HG03520 (cell line): ENCODE measurements around the gene FAM186B.
"Not testable (repeated sequence)": the region's sequence is repeated elsewhere in the genome, so short reads cannot be mapped to it uniquely, and the experiment has no call there.

ENCODE experiments used
- ATAC-seq: cut with Tn5 transposase; IDR thresholded peaks from one replicate; pipeline ENCODE4 v1.9.1; 2021; ENCODE audit warnings: mild to moderate bottlenecking, moderate library complexity; ENCODE audit not compliant: unreplicated experiment

The FAM186B gene

DNA sequence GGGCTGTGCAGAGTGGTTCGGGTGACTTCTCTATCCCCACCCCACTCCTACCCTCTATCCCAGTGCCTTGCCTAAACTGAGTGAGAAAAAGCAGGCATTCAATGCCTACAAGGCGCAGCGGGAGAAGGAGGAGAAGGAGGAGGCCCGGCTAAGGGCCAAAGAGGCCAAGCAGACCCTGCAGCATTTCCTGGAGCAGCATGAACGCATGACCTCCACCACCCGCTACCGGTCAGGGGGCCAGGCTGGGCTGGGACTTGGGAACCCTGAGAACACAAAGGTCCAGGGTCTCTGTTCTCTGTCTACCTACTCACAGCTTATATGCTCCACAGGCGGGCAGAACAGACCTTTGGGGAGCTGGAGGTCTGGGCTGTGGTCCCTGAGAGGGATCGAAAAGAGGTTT lies 29.6 kb upstream of the FAM186B start:
- ATAC-seq: no peak

DNA sequence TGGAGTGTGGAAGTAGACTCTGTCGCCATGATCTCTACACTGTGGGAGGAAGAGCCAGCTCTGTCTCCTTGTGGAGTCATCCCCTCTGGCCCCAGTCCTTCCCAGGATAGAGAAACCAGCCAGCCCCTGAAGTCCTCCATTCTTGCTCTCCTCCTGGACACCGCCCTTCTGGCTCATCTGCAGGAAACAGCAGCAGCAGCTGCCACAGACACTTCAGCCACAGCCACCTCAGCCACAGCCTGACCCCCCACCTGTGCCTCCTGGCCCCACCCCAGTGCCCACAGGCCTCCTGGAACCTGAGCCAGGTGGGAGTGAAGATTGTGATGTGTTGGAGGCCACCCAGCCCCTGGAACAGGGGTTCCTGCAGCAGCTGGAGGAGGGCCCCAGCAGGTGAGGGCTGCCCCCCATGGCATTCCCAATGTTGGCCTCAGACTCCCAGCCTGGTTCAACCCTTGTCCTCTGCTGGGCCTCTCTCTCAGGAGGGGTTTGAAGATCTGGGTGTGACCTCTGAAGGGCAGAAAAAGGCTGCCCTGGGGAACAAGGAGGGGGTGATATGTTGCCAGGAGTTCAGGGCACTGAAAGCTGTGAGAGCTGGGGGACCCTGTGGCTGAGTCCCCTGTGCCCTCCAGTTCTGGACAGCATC lies 28.4 kb upstream of the FAM186B start:
- ATAC-seq: no peak

DNA sequence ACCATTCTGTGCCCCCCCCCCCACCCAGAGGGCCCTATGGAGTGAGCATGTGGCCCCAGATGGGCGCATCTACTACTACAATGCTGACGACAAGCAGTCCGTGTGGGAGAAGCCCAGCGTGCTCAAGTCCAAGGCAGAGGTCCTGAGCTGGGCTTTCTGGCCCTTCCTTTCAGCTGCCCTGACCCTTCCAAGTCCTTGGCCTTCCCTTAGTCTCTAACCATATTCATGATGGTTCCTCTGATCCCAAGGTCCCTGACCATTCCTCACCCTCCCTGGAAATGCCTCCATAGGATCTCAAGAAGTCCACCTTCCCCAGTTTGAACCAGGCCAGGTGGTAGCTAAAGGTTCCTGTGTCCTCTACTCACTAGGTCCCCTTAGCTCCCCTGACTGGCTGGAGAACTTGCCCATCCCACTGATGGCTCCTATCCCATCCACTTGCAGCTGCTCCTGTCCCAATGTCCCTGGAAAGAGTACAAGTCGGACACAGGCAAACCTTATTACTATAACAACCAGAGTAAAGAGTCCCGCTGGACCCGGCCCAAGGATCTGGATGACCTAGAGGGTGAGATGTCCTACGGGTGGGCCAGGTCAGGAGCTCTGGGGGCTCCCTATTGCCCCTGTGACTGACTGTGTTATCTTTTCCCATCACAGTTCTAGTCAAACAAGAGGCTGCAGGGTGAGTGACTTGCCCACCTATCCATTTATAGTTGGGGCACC lies 27.7 kb upstream of the FAM186B start:
- no peak for ATAC-seq

DNA sequence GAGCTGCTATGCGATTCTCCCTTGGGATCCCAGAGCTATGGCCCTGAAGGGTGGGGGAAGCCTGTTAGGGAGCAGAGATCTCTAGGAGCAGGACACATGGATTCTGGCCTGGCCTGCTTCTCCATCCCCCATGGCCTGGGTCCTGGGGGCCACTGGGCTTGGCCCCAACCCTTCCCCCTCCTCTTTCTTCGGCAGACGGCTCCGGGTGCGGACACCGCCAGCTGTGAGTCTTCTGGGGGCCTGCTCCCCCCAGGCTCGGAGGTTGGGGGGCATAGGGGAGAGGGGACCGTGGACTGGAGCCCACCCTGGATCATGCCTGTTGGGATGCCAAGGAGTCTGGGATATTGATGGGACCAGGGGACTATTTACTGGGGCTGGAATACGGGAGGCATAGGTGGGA lies 27.0 kb upstream of the FAM186B start:
- ATAC-seq: no peak

DNA sequence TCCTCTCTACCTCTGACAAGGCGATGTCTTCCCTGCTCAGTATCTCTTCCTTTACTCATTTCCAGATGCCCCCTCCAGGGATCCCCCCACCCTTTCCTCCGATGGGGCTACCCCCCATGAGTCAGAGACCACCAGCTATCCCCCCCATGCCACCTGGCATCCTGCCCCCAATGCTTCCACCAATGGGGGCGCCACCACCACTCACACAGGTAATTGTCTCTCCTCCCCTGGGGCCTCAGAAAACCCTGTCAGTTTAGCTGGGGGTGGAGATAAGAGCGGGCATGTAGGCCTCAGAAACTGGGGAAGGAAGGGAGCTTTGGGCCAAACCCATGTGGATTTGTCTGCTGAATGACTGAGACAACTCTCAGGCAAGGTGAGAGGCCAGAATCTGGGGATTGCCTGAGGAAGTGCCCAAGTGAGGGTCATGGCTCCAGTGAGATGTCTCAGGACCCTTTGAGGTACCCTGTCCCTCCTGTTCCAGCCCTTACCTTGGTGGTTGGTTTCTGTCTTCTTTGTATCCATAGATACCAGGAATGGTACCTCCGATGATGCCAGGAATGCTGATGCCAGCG lies 26.0 kb upstream of the FAM186B start:
- ATAC-seq: no peak

DNA sequence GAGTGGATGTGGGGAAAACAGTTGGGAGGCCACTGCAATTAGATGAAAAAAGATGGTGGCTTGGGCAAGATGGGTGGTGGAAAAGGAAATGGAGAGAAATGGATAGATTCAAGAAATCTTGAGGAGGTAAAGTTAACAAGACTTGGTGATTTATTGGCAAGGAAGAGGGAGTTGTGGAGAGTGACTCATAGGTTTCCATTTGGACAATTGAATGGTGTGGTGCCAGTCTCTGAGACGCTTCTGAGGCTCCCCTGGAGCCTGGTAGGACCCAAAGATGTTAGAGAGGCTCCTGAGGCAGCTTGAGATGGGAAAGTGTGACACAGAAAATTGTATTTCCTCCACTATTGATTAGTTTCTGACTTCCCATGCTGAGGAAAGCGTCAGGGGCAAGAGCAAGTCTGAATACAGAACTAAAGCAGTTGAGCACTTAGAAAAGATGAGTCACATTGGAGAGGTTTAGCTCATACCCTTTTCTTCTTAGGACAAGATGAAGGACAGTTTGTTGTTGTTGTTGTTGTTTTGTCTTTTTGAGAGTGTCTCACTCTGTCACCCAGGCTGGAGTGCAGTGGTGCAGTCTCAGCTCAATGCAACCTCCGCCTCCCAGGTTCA lies 22.4 kb upstream of the FAM186B start:
- no peak for ATAC-seq

DNA sequence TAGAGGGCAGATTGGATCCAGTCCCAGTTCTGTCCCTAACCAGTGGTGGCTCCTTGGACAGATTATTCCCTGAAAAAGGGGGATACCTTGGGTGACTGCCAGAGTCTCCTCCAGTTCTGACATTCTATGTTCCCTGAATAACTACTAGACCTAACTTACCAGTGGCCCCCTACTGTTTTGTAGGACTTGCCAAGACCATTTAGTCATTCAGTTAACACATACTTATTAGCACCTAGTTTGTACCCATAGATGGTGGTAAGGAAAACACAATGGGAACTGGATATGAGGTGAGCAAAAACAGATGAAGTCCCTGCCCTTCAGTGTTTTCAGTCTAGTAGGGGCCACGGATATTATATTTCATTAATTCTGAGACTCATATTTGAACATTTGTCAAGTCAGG lies 21.4 kb upstream of the FAM186B start:
- ATAC-seq: no peak

DNA sequence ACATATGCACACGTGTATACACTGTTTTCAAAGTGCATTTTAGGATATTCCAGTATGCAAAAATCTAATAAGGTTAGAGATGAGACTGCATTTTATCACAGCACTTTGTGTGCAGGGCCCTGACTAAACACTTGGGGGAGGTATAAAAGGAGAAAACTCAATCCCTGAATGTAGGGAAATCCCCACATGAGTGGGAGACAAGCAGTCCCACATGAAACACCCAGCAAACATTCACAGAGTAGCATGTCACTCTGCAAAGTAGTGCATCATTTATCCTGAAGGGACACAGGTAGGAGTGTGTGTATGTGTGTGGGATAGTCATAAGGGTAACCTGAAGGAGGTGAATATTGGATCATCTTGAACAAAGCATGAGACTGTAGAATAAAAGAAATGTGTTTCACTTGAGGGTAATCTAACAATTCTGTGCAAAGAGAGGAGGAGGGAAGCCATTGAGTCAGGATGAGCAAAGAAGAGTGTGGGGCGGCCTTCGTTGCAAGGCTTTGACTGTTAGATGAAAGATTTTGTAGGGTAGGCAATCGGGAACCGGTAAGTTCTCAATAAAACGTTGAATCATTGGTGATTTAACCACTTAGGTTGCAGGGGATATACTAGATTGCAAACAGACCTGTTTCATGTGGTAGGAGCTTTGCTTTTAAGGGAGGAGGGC lies 20.9 kb upstream of the FAM186B start:
- no peak for ATAC-seq

DNA sequence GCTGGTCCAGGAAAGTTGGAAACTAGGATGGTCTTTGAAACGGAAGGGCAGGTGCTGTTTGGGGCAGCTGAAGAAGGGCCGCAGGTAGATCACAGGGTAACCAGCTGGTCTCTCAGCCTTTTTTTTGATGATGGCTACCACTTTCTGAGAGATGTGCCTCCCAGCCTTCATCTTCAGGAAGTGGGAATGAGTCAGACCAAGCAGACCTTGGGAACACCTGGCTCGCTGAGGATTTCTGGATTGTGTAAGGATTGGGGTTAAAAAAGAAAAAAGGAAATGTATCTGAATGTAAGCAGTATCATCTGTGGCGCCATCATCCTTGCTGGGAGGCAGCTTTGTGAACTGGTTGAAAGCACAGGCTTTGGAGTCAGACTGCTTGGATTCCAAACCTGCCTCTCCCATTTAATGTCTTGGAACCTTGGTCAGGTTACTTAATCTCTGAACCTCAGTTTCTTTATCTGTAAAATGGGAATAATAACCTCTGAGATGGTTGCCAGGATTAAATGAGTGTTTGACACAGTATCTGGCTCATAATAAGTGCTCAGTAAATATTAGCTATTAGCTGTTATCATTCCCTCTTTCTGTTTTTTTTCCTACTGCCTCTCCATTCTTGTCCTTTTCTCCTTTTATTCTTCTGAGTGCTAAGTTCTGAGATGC lies 19.6 kb upstream of the FAM186B start:
- no peak for ATAC-seq

DNA sequence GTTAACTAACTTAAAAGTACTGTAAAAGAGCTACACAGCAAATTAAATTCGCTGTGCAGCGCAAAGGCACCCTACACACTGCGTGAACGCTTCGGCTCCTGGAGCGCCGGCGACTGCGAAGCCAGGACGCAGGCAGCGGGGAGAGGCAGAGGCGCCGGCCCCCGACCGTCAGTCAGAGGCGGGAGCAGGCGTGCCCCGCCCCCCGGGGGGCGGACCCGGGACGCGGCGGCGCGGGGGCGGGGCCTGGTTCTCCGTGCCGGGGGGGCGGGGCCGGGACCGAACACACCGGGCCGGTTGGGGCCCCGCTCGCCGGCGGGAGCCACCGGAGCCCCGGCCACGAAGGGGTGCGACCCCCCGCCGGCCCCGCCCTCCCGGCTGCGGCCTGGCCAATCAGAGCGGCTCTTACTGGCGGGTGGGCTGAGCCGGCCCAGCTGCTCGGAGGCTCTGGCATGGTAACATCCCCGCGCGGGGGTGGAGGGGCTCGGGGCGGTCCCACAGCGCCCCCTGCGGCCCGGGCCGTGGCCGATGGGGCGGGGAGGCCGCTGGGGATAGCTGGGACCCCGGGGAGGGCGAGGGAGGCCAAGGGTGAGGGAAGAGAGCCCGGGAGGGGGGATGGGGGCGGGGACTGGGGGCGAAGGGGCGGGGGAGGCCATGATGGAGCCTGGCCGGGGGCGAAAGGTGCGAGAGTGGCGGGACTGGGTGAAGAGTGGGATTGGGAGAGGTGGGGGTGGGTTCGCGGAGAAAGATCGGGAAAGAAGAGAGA lies 17.9 kb upstream of the FAM186B start, which contains the start of gene PRPF40B:
Gene PRPF40B (plus strand): TSS at position 420 of the 763 bp plus-strand sequence. CDS start 30 bp downstream, at position 450.
- ATAC-seq: peak; percentile 65

DNA sequence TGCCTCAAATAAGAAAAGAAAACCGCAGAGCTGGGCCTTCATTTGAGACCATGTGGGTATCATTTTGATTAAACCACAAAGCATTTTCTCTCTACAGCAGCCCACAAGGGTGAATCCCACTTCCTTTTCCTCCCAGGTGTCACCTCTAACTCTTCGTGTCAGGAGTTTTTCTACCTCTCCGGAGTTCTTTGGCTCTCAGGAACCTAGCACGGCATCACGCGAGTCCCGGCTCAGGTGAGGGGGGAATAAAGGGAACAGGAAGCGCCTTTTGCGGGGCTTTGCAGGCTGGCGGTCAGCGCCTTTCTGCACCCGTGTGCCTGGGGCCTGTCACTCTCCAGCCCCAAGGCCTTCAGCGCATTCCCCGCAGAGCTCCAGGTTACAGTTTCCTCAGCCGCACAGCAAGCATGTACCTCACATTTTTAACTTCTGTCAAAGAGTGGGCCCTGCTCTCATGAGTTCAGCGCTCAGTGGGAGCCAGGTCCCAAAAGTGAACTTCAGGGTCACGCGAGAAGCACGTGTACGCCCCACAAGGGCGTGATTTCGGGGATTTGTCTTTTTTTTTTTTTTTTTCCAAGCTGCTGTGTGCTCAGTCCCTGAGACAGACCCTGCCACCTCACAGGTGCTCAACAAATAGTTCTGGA lies 17.2 kb upstream of the FAM186B start:
- peak; percentile 17 for ATAC-seq

DNA sequence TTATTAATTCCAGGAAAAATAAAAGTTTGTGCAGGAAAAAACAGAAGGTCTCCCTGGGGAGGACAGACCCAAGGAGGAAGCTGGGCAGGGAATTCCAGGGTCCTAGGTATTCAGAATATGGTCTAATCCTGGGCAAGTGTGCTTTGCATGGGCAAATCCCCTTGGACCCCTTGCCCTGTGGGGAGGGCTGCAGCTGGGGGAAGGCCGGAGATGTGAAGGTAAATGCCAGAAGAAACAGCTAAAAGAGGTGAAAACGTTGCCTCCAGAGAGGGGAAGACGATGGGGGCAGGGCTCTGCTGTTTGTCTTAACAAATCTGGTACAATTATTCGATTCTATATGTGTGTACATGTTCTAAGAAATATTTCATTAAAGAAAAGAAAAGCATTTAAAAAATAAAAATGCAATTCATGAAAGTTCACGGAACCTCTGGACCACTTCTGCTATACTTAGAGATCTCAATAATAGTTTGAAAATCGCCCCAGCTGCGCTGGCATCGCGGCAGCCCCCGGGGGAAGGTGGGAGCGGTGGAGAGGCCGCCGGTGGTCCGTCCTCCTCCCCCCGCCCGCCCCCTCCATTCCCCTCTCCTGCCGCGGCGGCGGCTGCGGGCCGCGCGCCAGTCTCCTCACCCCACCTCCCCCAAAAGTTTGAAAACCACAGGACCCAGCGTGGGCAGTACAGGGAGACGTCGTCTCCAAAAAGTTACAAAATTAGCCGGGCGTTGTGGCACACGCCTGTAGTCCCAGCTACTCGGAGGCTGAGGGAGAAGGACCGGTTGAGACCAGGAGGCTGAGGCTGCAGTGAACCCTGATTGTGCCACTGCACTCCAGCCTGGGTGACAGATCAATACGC lies 16.4 kb upstream of the FAM186B start:
- no peak for ATAC-seq

DNA sequence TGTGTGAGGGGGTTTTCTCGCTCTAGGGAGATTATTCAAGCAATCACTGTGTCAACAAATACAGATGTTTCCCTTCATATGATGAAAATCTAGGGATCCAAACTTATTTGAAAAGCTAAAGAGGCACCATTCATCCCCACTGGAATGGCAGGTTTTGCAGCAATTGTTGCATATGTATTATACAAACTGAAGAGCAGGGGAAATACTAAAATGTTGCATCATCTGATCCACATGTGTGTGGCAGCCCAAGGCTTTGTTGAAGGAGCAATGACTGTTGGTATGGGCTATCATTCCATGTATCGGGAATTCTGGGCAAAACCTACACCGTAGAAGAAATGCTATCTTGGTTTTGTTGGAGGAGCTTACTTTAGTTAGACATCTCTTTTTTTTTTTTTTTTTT lies 13.8 kb upstream of the FAM186B start:
- no peak for ATAC-seq

DNA sequence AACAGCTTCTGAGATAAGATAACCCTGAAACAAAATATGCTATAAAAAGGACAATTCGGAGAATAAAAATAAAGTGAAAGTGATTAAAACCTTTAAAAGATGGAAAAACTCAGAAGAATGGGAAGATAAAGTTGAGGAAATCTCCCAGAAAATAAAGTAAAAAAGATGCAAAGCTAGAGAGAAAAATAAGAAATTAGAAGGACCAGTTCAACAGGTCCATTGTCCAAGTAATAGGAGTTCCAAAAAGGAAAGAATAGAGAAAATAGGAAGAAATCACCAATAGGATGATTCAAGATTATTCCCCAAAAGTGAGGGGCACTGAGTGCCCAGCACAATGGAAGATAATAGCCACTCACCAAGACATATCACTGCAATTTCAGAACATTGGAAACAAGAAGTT lies 13.1 kb upstream of the FAM186B start:
- no peak for ATAC-seq

DNA sequence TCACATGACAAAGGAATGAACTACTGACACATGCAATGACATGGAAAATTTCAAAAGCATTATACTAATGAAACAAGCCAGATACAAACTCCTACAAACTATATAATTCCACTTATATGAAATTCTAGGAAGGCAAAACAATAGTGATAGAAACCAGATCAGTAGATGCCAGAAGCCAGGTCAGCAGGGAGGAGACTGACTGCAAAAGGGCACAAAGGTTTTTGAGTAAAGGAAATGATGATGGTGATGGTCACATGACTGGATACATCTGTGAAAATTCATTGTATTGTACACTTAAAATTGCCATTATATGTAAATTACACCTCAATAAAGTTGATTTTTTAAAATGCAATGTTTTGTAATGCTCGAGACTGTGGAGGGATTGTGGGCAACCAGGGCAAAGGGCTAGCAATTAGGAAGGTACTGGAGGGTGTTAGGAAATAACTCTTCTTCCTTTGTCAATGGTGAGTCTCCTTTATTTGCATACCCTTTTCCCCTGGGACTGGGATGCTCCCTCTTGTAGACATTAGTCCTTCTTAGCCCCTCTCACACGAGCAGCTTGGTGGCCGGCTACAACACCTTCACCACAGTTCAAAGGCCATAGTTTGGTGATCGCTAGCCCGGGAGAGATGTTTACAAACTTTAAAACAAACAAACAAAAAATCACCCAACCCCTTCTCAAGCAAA lies 11.2 kb upstream of the FAM186B start:
- ATAC-seq: no peak

DNA sequence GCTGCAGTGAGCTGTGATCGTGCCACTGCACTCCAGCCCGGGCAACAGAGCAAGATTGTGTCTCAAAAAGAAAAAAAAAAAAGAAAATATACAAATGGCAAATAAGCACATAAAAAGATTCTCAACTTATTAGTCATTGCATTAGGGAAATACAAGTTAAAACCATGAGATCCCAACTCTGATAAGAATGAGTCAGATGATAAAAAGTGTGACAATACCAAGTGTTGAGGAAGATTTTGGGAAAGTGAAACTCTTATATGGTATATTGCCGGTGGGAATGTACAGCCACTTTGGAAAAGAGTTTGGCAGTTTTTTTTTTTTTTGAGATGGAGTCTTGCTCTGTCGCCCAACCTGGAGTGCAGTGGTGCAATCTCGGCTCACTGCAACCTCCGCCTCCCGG lies 10.3 kb upstream of the FAM186B start:
- ATAC-seq: no peak

DNA sequence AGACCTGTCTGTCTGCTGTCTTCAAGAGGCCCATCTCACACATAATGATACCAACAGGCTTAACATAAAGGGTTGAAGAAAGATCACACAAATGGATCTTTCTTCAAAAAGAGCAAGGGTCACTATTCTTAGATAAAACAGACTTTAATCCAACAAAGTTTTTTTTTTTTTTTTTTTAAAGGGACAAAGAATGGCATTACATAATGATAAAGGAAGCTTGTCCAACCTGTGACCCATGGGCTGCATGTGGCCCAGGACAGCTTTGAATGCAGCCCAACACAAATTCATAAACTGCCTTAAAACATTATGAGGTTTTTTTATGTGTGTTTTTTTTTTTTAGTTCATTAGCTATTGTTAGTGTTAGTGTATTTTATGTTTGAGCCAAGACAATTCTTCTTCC lies 6.8 kb upstream of the FAM186B start:
- ATAC-seq: no peak

DNA sequence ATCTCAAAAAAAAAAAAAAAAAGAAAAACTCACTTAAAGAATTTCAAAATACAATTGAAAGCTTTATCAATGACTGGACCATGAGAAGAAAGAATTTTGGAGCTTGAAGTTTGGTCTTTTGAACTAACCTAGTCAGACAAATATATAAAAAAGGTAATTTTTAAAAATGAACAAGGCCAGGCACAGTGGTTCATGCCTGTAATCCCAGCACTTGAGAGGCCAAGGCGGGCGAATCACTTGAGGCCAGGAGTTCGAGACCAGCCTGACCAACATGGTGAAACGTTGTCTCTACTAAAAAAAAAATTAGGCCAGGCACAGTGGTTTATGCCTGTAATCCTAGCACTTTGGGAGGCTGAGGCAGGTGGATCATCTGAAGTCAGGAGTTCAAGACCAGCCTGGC lies 5.3 kb upstream of the FAM186B start:
- ATAC-seq: not testable (repeated sequence)
